SK-N-SH (cell line): ENCODE measurements around the gene ATP1B1. TPM values are rescaled to one million over a fixed set of nuclear protein-coding genes. Genes with fewer than 3 reads are reported as not detected.
A peak's percentile ranks its signal among the peaks of the same experiment; 100 is the strongest.

Experiments
- CTCF ChIA-PET: fragments of 300-600, 350-600 bp; formaldehyde crosslinking; extraction: SDS; loops from one replicate; lab custom pipeline; 2021; lab: Yijun Ruan, JAX
- POLR2A ChIA-PET: fragments of 350-600 bp; sonication (Branson Sonifier 250); formaldehyde crosslinking; extraction: SDS; loops from one replicate; lab custom pipeline; 2020; ENCODE audit warnings: antibody characterized with exemption, inconsistent platforms; lab: Yijun Ruan, JAX
- DNase-seq: peaks from one replicate; pipeline ENCODE4 v3.0.0; 2012
- H2AFZ ChIP-seq: fragments of 200-600 bp; sonication (generic); 2 replicates; pipeline ENCODE4 v1.8.1; 2016; ENCODE audit warnings: antibody characterized with exemption, mild to moderate bottlenecking, low read depth
- H3F3A ChIP-seq: fragments of 200-600 bp; sonication (generic); replicated peaks from 2 replicates; pipeline ENCODE3; 2016; ENCODE audit warnings: antibody characterized with exemption, mild to moderate bottlenecking; ENCODE audit not compliant: insufficient read depth
- H3K27ac ChIP-seq, 2 experiments: fragments of 200-500 bp in 1 of 2; fragments of 200-600 bp in 1 of 2; sonication (Bioruptor generic) in 1 of 2; sonication (generic), shearing (Covaris generic) in 1 of 2; 2 replicates each; pipeline versions ENCODE4 v1.5.1 to v1.6.1; 2014 to 2016; ENCODE audit warnings: low read depth in 2 of 2, inconsistent platforms in 1 of 2, low read length in 1 of 2, mild to moderate bottlenecking in 1 of 2, mixed read lengths in 1 of 2
- H3K27me3 ChIP-seq: fragments of 200-600 bp; sonication (generic), shearing (Covaris generic); 2 replicates; pipeline ENCODE4 v1.6.1; 2016; ENCODE audit warnings: mixed run types; ENCODE audit not compliant: insufficient read depth
- H3K36me3 ChIP-seq, 2 experiments: fragments of 200-500 bp in 1 of 2; fragments of 200-600 bp in 1 of 2; sonication (Bioruptor generic) in 1 of 2; sonication (generic) in 1 of 2; replicated peaks in 1 of 2; 2 replicates each; pipeline versions ENCODE3 to v1.5.1; 2014 to 2016; ENCODE audit warnings: low read length in 1 of 2, mild to moderate bottlenecking in 1 of 2; ENCODE audit not compliant: insufficient read depth in 2 of 2, control insufficient read depth in 1 of 2
- H3K4me1 ChIP-seq, 2 experiments: fragments of 200-500 bp in 1 of 2; fragments of 200-600 bp in 1 of 2; sonication (Bioruptor generic) in 1 of 2; sonication (generic), shearing (Covaris generic) in 1 of 2; 2 replicates each; pipeline versions ENCODE4 v1.5.1 to v1.6.1; 2014 to 2016; ENCODE audit warnings: low read depth in 1 of 2, low read length in 1 of 2, mixed run types in 1 of 2; ENCODE audit not compliant: insufficient read depth in 2 of 2, control insufficient read depth in 1 of 2
- H3K4me2 ChIP-seq: fragments of 200-600 bp; sonication (generic), shearing (Covaris generic); 2 replicates; pipeline ENCODE4 v1.6.1; 2017; ENCODE audit warnings: mixed run types
- H3K4me3 ChIP-seq, 2 experiments: fragments of 200-500 bp in 1 of 2; fragments of 200-600 bp in 1 of 2; sonication (Bioruptor generic) in 1 of 2; sonication (generic), shearing (Covaris generic) in 1 of 2; 2 replicates each; pipeline versions ENCODE4 v1.5.1 to v1.8.1; 2014 to 2016; ENCODE audit warnings: low read depth in 2 of 2, inconsistent platforms in 1 of 2, low read length in 1 of 2, mild to moderate bottlenecking in 1 of 2, mixed read lengths in 1 of 2, moderate library complexity in 1 of 2
- H3K79me2 ChIP-seq: fragments of 200-600 bp; sonication (generic); 2 replicates; pipeline ENCODE4 v1.8.1; 2017; ENCODE audit warnings: mild to moderate bottlenecking; ENCODE audit not compliant: insufficient read depth
- H3K9ac ChIP-seq: fragments of 200-600 bp; sonication (generic); 2 replicates; pipeline ENCODE4 v1.6.1; 2017; ENCODE audit warnings: mixed run types
- H3K9me2 ChIP-seq: fragments of 200-600 bp; sonication (generic); 2 replicates; pipeline ENCODE4 v1.6.1; 2017; ENCODE audit warnings: mixed run types
- H3K9me3 ChIP-seq: fragments of 200-600 bp; sonication (generic); 2 replicates; pipeline ENCODE4 v1.6.1; 2017; ENCODE audit warnings: mixed run types, mild to moderate bottlenecking, moderate library complexity
- H4K20me1 ChIP-seq: fragments of 200-600 bp; sonication (generic); 2 replicates; pipeline ENCODE4 v1.6.1; 2017; ENCODE audit warnings: mild to moderate bottlenecking, mixed run types; ENCODE audit not compliant: insufficient read depth
- FOSL2 ChIP-seq: IDR thresholded peaks from 2 replicates; pipeline ENCODE4 v1.4.0; 2012; ENCODE audit warnings: low read depth, mild to moderate bottlenecking, moderate library complexity, borderline replicate concordance
- GATA2 ChIP-seq: sonication (generic); formaldehyde crosslinking; IDR thresholded peaks from 2 replicates; pipeline ENCODE4 v1.5.0; 2020; ENCODE audit warnings: mild to moderate bottlenecking, missing genetic modification reagents
- RFX5 ChIP-seq: IDR thresholded peaks from 2 replicates; pipeline ENCODE4 v1.6.1; 2012; ENCODE audit warnings: mild to moderate bottlenecking, improper control_type of control experiment, low read length
- YY1 ChIP-seq: IDR thresholded peaks from 2 replicates; pipeline ENCODE4 v1.4.0; 2012; ENCODE audit warnings: low read depth, mild to moderate bottlenecking
- WGBS: methylation state at CpG from one replicate; pipeline ENCODE4 v1.1.6; 2017; ENCODE audit warnings: low lambda C conversion rate; 5-methylcytosine and 5-hydroxymethylcytosine counted together
- polyA plus RNA-seq, 3 experiments: library from polyadenylated mRNA; depleted of rRNA; stranded (reverse); fragments of >200 nt; gene quantifications; 2 replicates each; pipeline ENCODE4 v1.2.3, GENCODE V29; 2012
- TF ChIP-seq, protein P1 (sequence below): IDR thresholded peaks from 2 replicates; pipeline ENCODE4 v1.6.1; 2012; ENCODE audit warnings: mild to moderate bottlenecking, low read depth, low read length, moderate library complexity
- TF ChIP-seq, protein P2 (sequence below): IDR thresholded peaks from 2 replicates; pipeline ENCODE4 v1.4.0; 2012; ENCODE audit warnings: low read depth, borderline replicate concordance
- TF ChIP-seq, protein P3 (sequence below): IDR thresholded peaks from 2 replicates; pipeline ENCODE4; 2012

ATP1B1 gene
- polyA plus RNA-seq, 1 of the 3 experiments (the other 2 are of a cell fraction), result 49.5 TPM

GRCh38 chr1:169081503-169082123, 24.9 kb upstream of the ATP1B1 start (continued):
- TF ChIP-seq, protein P1, sequence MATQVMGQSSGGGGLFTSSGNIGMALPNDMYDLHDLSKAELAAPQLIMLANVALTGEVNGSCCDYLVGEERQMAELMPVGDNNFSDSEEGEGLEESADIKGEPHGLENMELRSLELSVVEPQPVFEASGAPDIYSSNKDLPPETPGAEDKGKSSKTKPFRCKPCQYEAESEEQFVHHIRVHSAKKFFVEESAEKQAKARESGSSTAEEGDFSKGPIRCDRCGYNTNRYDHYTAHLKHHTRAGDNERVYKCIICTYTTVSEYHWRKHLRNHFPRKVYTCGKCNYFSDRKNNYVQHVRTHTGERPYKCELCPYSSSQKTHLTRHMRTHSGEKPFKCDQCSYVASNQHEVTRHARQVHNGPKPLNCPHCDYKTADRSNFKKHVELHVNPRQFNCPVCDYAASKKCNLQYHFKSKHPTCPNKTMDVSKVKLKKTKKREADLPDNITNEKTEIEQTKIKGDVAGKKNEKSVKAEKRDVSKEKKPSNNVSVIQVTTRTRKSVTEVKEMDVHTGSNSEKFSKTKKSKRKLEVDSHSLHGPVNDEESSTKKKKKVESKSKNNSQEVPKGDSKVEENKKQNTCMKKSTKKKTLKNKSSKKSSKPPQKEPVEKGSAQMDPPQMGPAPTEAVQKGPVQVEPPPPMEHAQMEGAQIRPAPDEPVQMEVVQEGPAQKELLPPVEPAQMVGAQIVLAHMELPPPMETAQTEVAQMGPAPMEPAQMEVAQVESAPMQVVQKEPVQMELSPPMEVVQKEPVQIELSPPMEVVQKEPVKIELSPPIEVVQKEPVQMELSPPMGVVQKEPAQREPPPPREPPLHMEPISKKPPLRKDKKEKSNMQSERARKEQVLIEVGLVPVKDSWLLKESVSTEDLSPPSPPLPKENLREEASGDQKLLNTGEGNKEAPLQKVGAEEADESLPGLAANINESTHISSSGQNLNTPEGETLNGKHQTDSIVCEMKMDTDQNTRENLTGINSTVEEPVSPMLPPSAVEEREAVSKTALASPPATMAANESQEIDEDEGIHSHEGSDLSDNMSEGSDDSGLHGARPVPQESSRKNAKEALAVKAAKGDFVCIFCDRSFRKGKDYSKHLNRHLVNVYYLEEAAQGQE, result no peak
- no peak for TF ChIP-seq FOSL2

DNA sequence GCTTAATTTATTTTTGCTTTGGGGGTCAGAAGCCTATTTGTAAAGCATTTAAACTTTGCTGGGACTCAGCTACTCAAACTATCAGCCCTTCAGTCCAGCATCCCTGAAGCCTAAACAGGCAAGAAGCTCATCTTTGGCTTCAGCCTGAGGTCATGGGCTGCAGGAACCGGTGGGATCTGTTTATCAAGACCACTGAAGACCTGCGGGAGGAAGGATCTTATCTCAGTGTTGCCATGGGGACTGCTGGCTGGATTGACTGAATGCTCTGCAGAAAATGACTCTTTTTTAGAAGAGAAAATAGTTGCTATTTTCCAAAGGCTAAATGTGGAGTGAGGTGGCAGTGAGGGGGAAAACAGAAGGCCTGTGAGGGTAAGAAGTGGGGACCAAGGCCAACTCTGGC, 20.6 kb upstream of the ATP1B1 start:
- H3K9ac ChIP-seq, result no peak overlapping the region
- H3K4me3 ChIP-seq, result no peak overlapping the region
- H3K4me2 ChIP-seq, result no peak overlapping the region
- H2AFZ ChIP-seq, result no peak overlapping the region
- H3F3A ChIP-seq, result no peaks in the 10 kb centered on the region
- POLR2A ChIA-PET, result no interaction called here
- H3K9me3 ChIP-seq, result no peaks in the 10 kb centered on the region
- 41% methylated on average over 2 of the region's 2 CpGs for WGBS
- H3K27me3 ChIP-seq, result no peaks in the 10 kb centered on the region
- no peaks in the 10 kb centered on the region for H4K20me1 ChIP-seq
- H3K79me2 ChIP-seq, result no peaks in the 10 kb centered on the region
- H3K9me2 ChIP-seq, result no peaks in the 10 kb centered on the region
- H3K4me1 ChIP-seq, result peaks cover 0 to 38% of the 10 kb centered on the region in 2 experiments; a peak in 2 of 4 replicates
- CTCF ChIA-PET, result interaction anchor here (0.8 kb wide), 1 partner anchor 482 kb away, joined by 3 read pairs; no protein-coding TSS in a partner anchor
- TF ChIP-seq GATA2 (CRISPR knock-in tag), result peak; percentile 47; the same call in 1 of the 2 replicates
- TF ChIP-seq, protein P2, sequence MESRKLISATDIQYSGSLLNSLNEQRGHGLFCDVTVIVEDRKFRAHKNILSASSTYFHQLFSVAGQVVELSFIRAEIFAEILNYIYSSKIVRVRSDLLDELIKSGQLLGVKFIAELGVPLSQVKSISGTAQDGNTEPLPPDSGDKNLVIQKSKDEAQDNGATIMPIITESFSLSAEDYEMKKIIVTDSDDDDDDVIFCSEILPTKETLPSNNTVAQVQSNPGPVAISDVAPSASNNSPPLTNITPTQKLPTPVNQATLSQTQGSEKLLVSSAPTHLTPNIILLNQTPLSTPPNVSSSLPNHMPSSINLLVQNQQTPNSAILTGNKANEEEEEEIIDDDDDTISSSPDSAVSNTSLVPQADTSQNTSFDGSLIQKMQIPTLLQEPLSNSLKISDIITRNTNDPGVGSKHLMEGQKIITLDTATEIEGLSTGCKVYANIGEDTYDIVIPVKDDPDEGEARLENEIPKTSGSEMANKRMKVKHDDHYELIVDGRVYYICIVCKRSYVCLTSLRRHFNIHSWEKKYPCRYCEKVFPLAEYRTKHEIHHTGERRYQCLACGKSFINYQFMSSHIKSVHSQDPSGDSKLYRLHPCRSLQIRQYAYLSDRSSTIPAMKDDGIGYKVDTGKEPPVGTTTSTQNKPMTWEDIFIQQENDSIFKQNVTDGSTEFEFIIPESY, result no peak
- peak overlapping the region in 1 of 2 experiments; percentile 77; a peak in 2 of 4 replicates for H3K27ac ChIP-seq
- no peak for DNase-seq
- no peaks in the 10 kb centered on the region for H3K36me3 ChIP-seq

GRCh38 chr1:169086603-169087455, 19.7 kb upstream of the ATP1B1 start:
- POLR2A ChIA-PET, result interaction anchor here (1.1 kb wide), 1 partner anchor 21 kb away, joined by 4 read pairs; no protein-coding TSS in a partner anchor
- no peak for DNase-seq
- TF ChIP-seq YY1 (no peak), RFX5 (peak; percentile 65; the same call in 1 of the 2 replicates), GATA2 (CRISPR knock-in tag) (peak; percentile 62)
- TF ChIP-seq, protein P3, sequence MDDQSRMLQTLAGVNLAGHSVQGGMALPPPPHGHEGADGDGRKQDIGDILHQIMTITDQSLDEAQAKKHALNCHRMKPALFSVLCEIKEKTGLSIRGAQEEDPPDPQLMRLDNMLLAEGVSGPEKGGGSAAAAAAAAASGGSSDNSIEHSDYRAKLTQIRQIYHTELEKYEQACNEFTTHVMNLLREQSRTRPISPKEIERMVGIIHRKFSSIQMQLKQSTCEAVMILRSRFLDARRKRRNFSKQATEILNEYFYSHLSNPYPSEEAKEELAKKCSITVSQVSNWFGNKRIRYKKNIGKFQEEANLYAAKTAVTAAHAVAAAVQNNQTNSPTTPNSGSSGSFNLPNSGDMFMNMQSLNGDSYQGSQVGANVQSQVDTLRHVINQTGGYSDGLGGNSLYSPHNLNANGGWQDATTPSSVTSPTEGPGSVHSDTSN, result no peak
- TF ChIP-seq, protein P2, result no peak
- H3K4me3 ChIP-seq, result no peak overlapping the region
- H2AFZ ChIP-seq, result no peak overlapping the region
- H3K9me3 ChIP-seq, result no peaks in the 10 kb centered on the region
- peak overlapping the region in 1 of 2 experiments; percentile 77; a peak in 3 of 4 replicates for H3K27ac ChIP-seq
- H3K4me2 ChIP-seq, result no peak overlapping the region
- no peaks in the 10 kb centered on the region for H3K36me3 ChIP-seq
- peaks cover 0 to 29% of the 10 kb centered on the region in 2 experiments; a peak in 2 of 4 replicates for H3K4me1 ChIP-seq
- no peaks in the 10 kb centered on the region for H3F3A ChIP-seq
- no peak overlapping the region for H3K9ac ChIP-seq
- H3K79me2 ChIP-seq, result no peaks in the 10 kb centered on the region
- H3K9me2 ChIP-seq, result no peaks in the 10 kb centered on the region
- CTCF ChIA-PET, result interaction anchor here (1.1 to 1.5 kb wide), 2 partner anchors 18 to 484 kb away, joined by 3 read pairs; no protein-coding TSS in a partner anchor
- no peaks in the 10 kb centered on the region for H4K20me1 ChIP-seq
- WGBS, result 67% methylated on average over 3 of the region's 3 CpGs
- H3K27me3 ChIP-seq, result no peaks in the 10 kb centered on the region
